ENCODE measurements around the gene TUBB1. TPM values are rescaled to one million over a fixed set of nuclear protein-coding genes. Genes with fewer than 3 reads are reported as not detected.

The TUBB1 gene
- polyA plus RNA-seq, 1 donor from 2014 or later = 7.8 TPM

GRCh38 chr20:58995461-58996225, 23.6 kb upstream of the TUBB1 start:
- Mint-ChIP-seq H3K27ac (peak overlapping the region in 2 of 3 donors; percentile 23 to 41), H3K27me3 (no peaks in the 10 kb centered on the region), H3K9me3 (no peaks in the 10 kb centered on the region), H3K4me1 (peaks cover 5 to 19% (median 18%) of the 10 kb centered on the region in 3 donors), H3K4me3 (peak overlapping the region in 1 of 4 donors; percentile 68), H3K36me3 (no peaks in the 10 kb centered on the region)

GRCh38 chr20:58996226-58996611, 23.0 kb upstream of the TUBB1 start:
- Mint-ChIP-seq H3K27me3 (no peaks in the 10 kb centered on the region), H3K4me3 (no peak overlapping the region), H3K4me1 (peaks cover 5 to 19% (median 18%) of the 10 kb centered on the region in 3 donors), H3K36me3 (no peaks in the 10 kb centered on the region), H3K27ac (peak overlapping the region in 1 of 3 donors; percentile 41), H3K9me3 (no peaks in the 10 kb centered on the region)

GRCh38 chr20:58997141-58997770, 22.0 kb upstream of the TUBB1 start:
- peaks cover 5 to 19% (median 18%) of the 10 kb centered on the region in 3 donors for H3K4me1 Mint-ChIP-seq
- no peaks in the 10 kb centered on the region for H3K27me3 Mint-ChIP-seq
- H3K36me3 Mint-ChIP-seq = no peaks in the 10 kb centered on the region
- no peak overlapping the region for H3K4me3 Mint-ChIP-seq
- peak overlapping the region in 1 of 3 donors; percentile 54 for H3K27ac Mint-ChIP-seq
- H3K9me3 Mint-ChIP-seq = no peaks in the 10 kb centered on the region

GRCh38 chr20:58998656-58999055, 20.6 kb upstream of the TUBB1 start:
- Mint-ChIP-seq H3K4me1 (peaks cover 16 to 27% (median 26%) of the 10 kb centered on the region in 3 donors), H3K27ac (peak overlapping the region in 1 of 3 donors; percentile 53), H3K27me3 (no peaks in the 10 kb centered on the region)

GRCh38 chr20:59000326-59000725, 18.9 kb upstream of the TUBB1 start:
- H3K9me3 Mint-ChIP-seq = no peaks in the 10 kb centered on the region
- H3K27me3 Mint-ChIP-seq = no peaks in the 10 kb centered on the region
- H3K27ac Mint-ChIP-seq = no peak overlapping the region
- H3K36me3 Mint-ChIP-seq = peaks cover 8% of the 10 kb centered on the region
- H3K4me3 Mint-ChIP-seq = no peak overlapping the region
- peaks cover 27 to 31% (median 29%) of the 10 kb centered on the region in 3 donors for H3K4me1 Mint-ChIP-seq

More at GRCh38 chr20:58998656-58999055, 20.6 kb upstream of the TUBB1 start:
- H3K36me3 Mint-ChIP-seq = peaks cover under 1% of the 10 kb centered on the region
- no peaks in the 10 kb centered on the region for H3K9me3 Mint-ChIP-seq
- H3K4me3 Mint-ChIP-seq = no peak overlapping the region

- Mint-ChIP-seq H3K27ac (no peak overlapping the region), H3K4me1 (peaks cover 22 to 27% (median 25%) of the 10 kb centered on the region in 3 donors)
Observed at GRCh38 chr20:59001068-59001448, 18.2 kb upstream of the TUBB1 start.

GRCh38 chr20:59001449-59002171, 17.6 kb upstream of the TUBB1 start:
- no peaks in the 10 kb centered on the region for H3K9me3 Mint-ChIP-seq
- peaks cover 8% of the 10 kb centered on the region for H3K36me3 Mint-ChIP-seq
- H3K27me3 Mint-ChIP-seq = no peaks in the 10 kb centered on the region
- H3K27ac Mint-ChIP-seq = peak overlapping the region in 2 of 3 donors; percentile 19 to 95
- H3K4me1 Mint-ChIP-seq = peaks cover 21 to 27% (median 25%) of the 10 kb centered on the region in 3 donors
- H3K4me3 Mint-ChIP-seq = peak overlapping the region in 1 of 4 donors; percentile 91

More at GRCh38 chr20:59001068-59001448, 18.2 kb upstream of the TUBB1 start:
- H3K4me3 Mint-ChIP-seq = no peak overlapping the region
- no peaks in the 10 kb centered on the region for H3K27me3 Mint-ChIP-seq
- H3K9me3 Mint-ChIP-seq = no peaks in the 10 kb centered on the region
- H3K36me3 Mint-ChIP-seq = peaks cover 8% of the 10 kb centered on the region

- peaks cover 8% of the 10 kb centered on the region for H3K36me3 Mint-ChIP-seq
- peak overlapping the region; percentile 38 to 97 (median 65) for H3K4me3 Mint-ChIP-seq
- peak overlapping the region; percentile 95 to 99 (median 97) for H3K27ac Mint-ChIP-seq
- no peaks in the 10 kb centered on the region for H3K27me3 Mint-ChIP-seq
- H3K4me1 Mint-ChIP-seq = peaks cover 21 to 27% (median 25%) of the 10 kb centered on the region in 3 donors
- no peaks in the 10 kb centered on the region for H3K9me3 Mint-ChIP-seq
Observed at GRCh38 chr20:59002388-59002787, 16.8 kb upstream of the TUBB1 start.

- peaks cover 8% of the 10 kb centered on the region for H3K36me3 Mint-ChIP-seq
- no peaks in the 10 kb centered on the region for H3K27me3 Mint-ChIP-seq
- no peaks in the 10 kb centered on the region for H3K9me3 Mint-ChIP-seq
- peak overlapping the region; percentile 38 to 97 (median 86) for H3K4me3 Mint-ChIP-seq
- H3K27ac Mint-ChIP-seq = peak overlapping the region; percentile 95 to 99 (median 97)
- H3K4me1 Mint-ChIP-seq = peaks cover 25 to 27% (median 26%) of the 10 kb centered on the region in 3 donors
Observed at GRCh38 chr20:59002874-59003399, 16.3 kb upstream of the TUBB1 start.

GRCh38 chr20:59003836-59004492, 15.3 kb upstream of the TUBB1 start:
- Mint-ChIP-seq H3K9me3 (no peaks in the 10 kb centered on the region), H3K4me3 (peak overlapping the region; percentile 89 to 97 (median 94)), H3K36me3 (peaks cover 8% of the 10 kb centered on the region), H3K4me1 (peaks cover 27 to 31% (median 28%) of the 10 kb centered on the region in 3 donors), H3K27ac (peak overlapping the region; percentile 95 to 99 (median 97)), H3K27me3 (no peaks in the 10 kb centered on the region)

GRCh38 chr20:59004493-59004762, 14.8 kb upstream of the TUBB1 start:
- Mint-ChIP-seq H3K36me3 (peaks cover 8% of the 10 kb centered on the region), H3K4me1 (peaks cover 27 to 31% (median 29%) of the 10 kb centered on the region in 3 donors), H3K27ac (peak overlapping the region; percentile 95 to 99 (median 97)), H3K4me3 (peak overlapping the region; percentile 89 to 97 (median 94)), H3K9me3 (no peaks in the 10 kb centered on the region), H3K27me3 (no peaks in the 10 kb centered on the region)

GRCh38 chr20:59004763-59005522, 14.3 kb upstream of the TUBB1 start:
- Mint-ChIP-seq H3K4me3 (peak overlapping the region; percentile 89 to 97 (median 94)), H3K27me3 (no peaks in the 10 kb centered on the region), H3K36me3 (peaks cover 8% of the 10 kb centered on the region), H3K27ac (peak overlapping the region; percentile 95 to 99 (median 97)), H3K9me3 (no peaks in the 10 kb centered on the region), H3K4me1 (peaks cover 27 to 33% (median 30%) of the 10 kb centered on the region in 3 donors)

GRCh38 chr20:59005523-59006166, 13.6 kb upstream of the TUBB1 start:
- H3K9me3 Mint-ChIP-seq = no peaks in the 10 kb centered on the region
- no peaks in the 10 kb centered on the region for H3K27me3 Mint-ChIP-seq
- H3K4me3 Mint-ChIP-seq = peak overlapping the region; percentile 89 to 97 (median 94)
- peak overlapping the region; percentile 95 to 99 (median 97) for H3K27ac Mint-ChIP-seq
- peaks cover 8% of the 10 kb centered on the region for H3K36me3 Mint-ChIP-seq
- peaks cover 29 to 37% (median 31%) of the 10 kb centered on the region in 3 donors for H3K4me1 Mint-ChIP-seq
